Stimulated activated CD4-positive, alpha-beta T cell treated with anti-CD3 and anti-CD28 coated beads, TNF-alpha, amount 100 ng/mL, for 24 hours (primary cell): ENCODE measurements around the gene INPP4A.
"Not testable (repeated sequence)": the region's sequence is repeated elsewhere in the genome, so short reads cannot be mapped to it uniquely, and the experiment has no call there.

Experiments used
- DNase-seq, 3 experiments: peaks; one replicate each; pipeline ENCODE4 v3.0.0-alpha.2; 2020; ENCODE audit warnings: low read depth in 3 of 3

Gene INPP4A

GRCh38 chr2:98583816-98584618, 139.4 kb downstream of the INPP4A start:
- no peak for DNase-seq

GRCh38 chr2:98585386-98585785, 140.7 kb downstream of the INPP4A start:
- DNase-seq = no peak

GRCh38 chr2:98586551-98587140, 142.0 kb downstream of the INPP4A start:
- no peak for DNase-seq

GRCh38 chr2:98588880-98589431, 144.3 kb downstream of the INPP4A start:
- no peak for DNase-seq

- DNase-seq = no peak
Observed at GRCh38 chr2:98589489-98589888, 144.8 kb downstream of the INPP4A start.

- no peak for DNase-seq
Observed at GRCh38 chr2:98592565-98592964, 147.9 kb downstream of the INPP4A start.

GRCh38 chr2:98594665-98595064, 150.0 kb downstream of the INPP4A start:
- DNase-seq = not testable (repeated sequence)

GRCh38 chr2:98598781-98599428, 154.2 kb downstream of the INPP4A start:
- DNase-seq = no peak

GRCh38 chr2:98601532-98602132, 157.0 kb downstream of the INPP4A start:
- DNase-seq = no peak

GRCh38 chr2:98604547-98604946, 159.9 kb downstream of the INPP4A start:
- no peak for DNase-seq

- DNase-seq = no peak
Observed at GRCh38 chr2:98605076-98605475, 160.4 kb downstream of the INPP4A start.

GRCh38 chr2:98606431-98606830, 161.8 kb downstream of the INPP4A start:
- no peak for DNase-seq

GRCh38 chr2:98607104-98607503, 162.4 kb downstream of the INPP4A start:
- no peak for DNase-seq

- DNase-seq = no peak
Observed at GRCh38 chr2:98607741-98608115, 163.1 kb downstream of the INPP4A start.

GRCh38 chr2:98608116-98608961, 163.7 kb downstream of the INPP4A start, which contains the start of the genes COA5 and UNC50:
TSS of gene COA5 (minus strand) at chr2:98608512. CDS start at chr2:98608405, 107 bp downstream.
TSS of gene UNC50 (plus strand) at chr2:98608589. CDS start at chr2:98609760, 1,171 bp downstream.
- peak; percentile 85 to 90 (median 89) for DNase-seq

GRCh38 chr2:98608962-98609604, 164.4 kb downstream of the INPP4A start:
- DNase-seq = no peak

GRCh38 chr2:98614024-98614739, 169.5 kb downstream of the INPP4A start:
- no peak for DNase-seq

GRCh38 chr2:98615481-98615880, 170.8 kb downstream of the INPP4A start:
- no peak for DNase-seq

GRCh38 chr2:98617149-98617548, 172.5 kb downstream of the INPP4A start:
- DNase-seq = no peak

- DNase-seq = no peak
Observed at GRCh38 chr2:98623657-98624056, 179.0 kb downstream of the INPP4A start.
